Mesenchymal stem cell (in vitro differentiated cells and primary cell): Measurements from ENCODE around the gene S100A4.
A peak's percentile ranks its signal among the peaks of the same experiment; 100 is the strongest.
"Not testable (repeated sequence)": the region's sequence is repeated elsewhere in the genome, so short reads cannot be mapped to it uniquely, and the experiment has no call there.

Source experiments
- DNase-seq: peaks from one replicate; pipeline ENCODE4 v3.0.0-alpha.2; 2013
- H2AFZ ChIP-seq: one replicate; pipeline ENCODE4 v1.6.1; 2013; ENCODE audit warnings: low read depth, mild to moderate bottlenecking, control low read depth, inconsistent platforms, low read length, moderate library complexity
- H2AK5ac ChIP-seq: 2 replicates; pipeline ENCODE4 v1.6.1; 2013; ENCODE audit warnings: low read length, moderate library complexity, mild to moderate bottlenecking, inconsistent platforms; ENCODE audit not compliant: severe bottlenecking
- H2BK120ac ChIP-seq: one replicate; pipeline ENCODE4 v1.6.1; 2013; ENCODE audit warnings: low read depth, mild to moderate bottlenecking, inconsistent platforms, low read length, moderate library complexity
- H2BK12ac ChIP-seq, 2 experiments: one replicate each; pipeline ENCODE4 v1.6.1; 2013; ENCODE audit warnings: inconsistent platforms in 2 of 2, low read length in 2 of 2, mild to moderate bottlenecking in 2 of 2, moderate library complexity in 2 of 2, control low read depth in 1 of 2
- H2BK15ac ChIP-seq: one replicate; pipeline ENCODE4 v1.6.1; 2013; ENCODE audit warnings: mild to moderate bottlenecking, low read depth, inconsistent platforms; ENCODE audit not compliant: poor library complexity, severe bottlenecking
- H2BK5ac ChIP-seq: 2 replicates; pipeline ENCODE4 v1.6.1; 2013; ENCODE audit warnings: low read depth, mild to moderate bottlenecking, low read length, control low read depth, inconsistent platforms; ENCODE audit not compliant: poor library complexity, severe bottlenecking
- H3K14ac ChIP-seq, 2 experiments: one replicate each; pipeline ENCODE4 v1.6.1; 2013; ENCODE audit warnings: inconsistent platforms in 2 of 2, low read length in 2 of 2, control low read depth in 1 of 2, mild to moderate bottlenecking in 1 of 2, moderate library complexity in 1 of 2
- H3K18ac ChIP-seq, 2 experiments: one replicate each; pipeline ENCODE4 v1.6.1; 2013; ENCODE audit warnings: inconsistent platforms in 2 of 2, low read length in 2 of 2, control low read depth in 1 of 2, low read depth in 1 of 2, mild to moderate bottlenecking in 1 of 2
- H3K23ac ChIP-seq, 2 experiments: one replicate each; pipeline ENCODE4 v1.6.1; 2013; ENCODE audit warnings: inconsistent platforms in 2 of 2, low read length in 2 of 2, mild to moderate bottlenecking in 2 of 2, moderate library complexity in 2 of 2, control low read depth in 1 of 2
- H3K27ac ChIP-seq: 2 replicates; pipeline ENCODE4 v1.5.1; 2013; ENCODE audit warnings: mild to moderate bottlenecking, moderate library complexity, low read length, control low read depth, inconsistent platforms; ENCODE audit not compliant: poor library complexity, severe bottlenecking
- H3K27me3 ChIP-seq, 2 experiments: 2 replicates each; pipeline versions ENCODE4 v1.6.1 to v1.7.0; 2013; ENCODE audit warnings: low read length in 2 of 2, mild to moderate bottlenecking in 2 of 2, moderate library complexity in 2 of 2, control low read depth in 1 of 2, inconsistent platforms in 1 of 2; ENCODE audit not compliant: control insufficient read depth in 1 of 2, insufficient read depth in 1 of 2
- H3K36me3 ChIP-seq, 2 experiments: 2 replicates each; pipeline versions ENCODE4 v1.6.1 to v1.7.0; 2013; ENCODE audit warnings: low read length in 2 of 2, control low read depth in 1 of 2, inconsistent platforms in 1 of 2, low read depth in 1 of 2, mild to moderate bottlenecking in 1 of 2; ENCODE audit not compliant: insufficient read depth in 2 of 2, control insufficient read depth in 1 of 2
- H3K4ac ChIP-seq, 2 experiments: one replicate each; pipeline ENCODE4 v1.6.1; 2013; ENCODE audit warnings: inconsistent platforms in 2 of 2, low read length in 2 of 2, mild to moderate bottlenecking in 2 of 2, moderate library complexity in 2 of 2, control low read depth in 1 of 2, low read depth in 1 of 2
- H3K4me1 ChIP-seq: 2 replicates; pipeline ENCODE4 v1.6.1; 2013; ENCODE audit warnings: low read depth, low read length, control low read depth; ENCODE audit not compliant: control insufficient read depth, insufficient read depth
- H3K4me2 ChIP-seq: 2 replicates; pipeline ENCODE4 v1.6.1; 2013; ENCODE audit warnings: low read length, mild to moderate bottlenecking, inconsistent platforms; ENCODE audit not compliant: poor library complexity, severe bottlenecking
- H3K4me3 ChIP-seq, 2 experiments: 2 replicates each; pipeline versions ENCODE4 v1.5.1 to v1.7.0; 2013; ENCODE audit warnings: low read length in 2 of 2, mild to moderate bottlenecking in 2 of 2, control low read depth in 1 of 2, low read depth in 1 of 2; ENCODE audit not compliant: insufficient read depth in 1 of 2
- H3K79me1 ChIP-seq: replicated peaks from 2 replicates; pipeline ENCODE4 v1.6.1; 2013; ENCODE audit warnings: mild to moderate bottlenecking, control low read depth, low read length, inconsistent platforms; ENCODE audit not compliant: poor library complexity, severe bottlenecking
- H3K9ac ChIP-seq: 2 replicates; pipeline ENCODE4 v1.7.0; 2013; ENCODE audit warnings: mild to moderate bottlenecking, low read length, moderate library complexity
- H3K9me3 ChIP-seq: 2 replicates; pipeline ENCODE4 v1.7.0; 2013; ENCODE audit warnings: mild to moderate bottlenecking, low read length; ENCODE audit not compliant: control insufficient read depth
- H4K8ac ChIP-seq: one replicate; pipeline ENCODE4 v1.6.1; 2013; ENCODE audit warnings: inconsistent platforms, mild to moderate bottlenecking, low read length, moderate library complexity
- H4K91ac ChIP-seq: one replicate; pipeline ENCODE4 v1.6.1; 2013; ENCODE audit warnings: mild to moderate bottlenecking, low read length, inconsistent platforms
- WGBS: methylation state at CpG from one replicate; pipeline ENCODE4 v1.1.7; 2013; ENCODE audit warnings: mixed read lengths; 5-methylcytosine and 5-hydroxymethylcytosine counted together

S100A4 gene

GRCh38 chr1:153563483-153563901, 17.9 kb upstream of the S100A4 start:
- no peak overlapping the region for H3K4me2 ChIP-seq
- H3K36me3 ChIP-seq, result peaks cover 0 to 3% of the 10 kb centered on the region in 2 experiments
- H3K14ac ChIP-seq, result no peak overlapping the region
- peak overlapping the region; percentile 20 to 75 for H2BK12ac ChIP-seq
- 74% methylated on average over 6 of the region's 6 CpGs for WGBS
- peak overlapping the region; percentile 22 for H3K9ac ChIP-seq
- DNase-seq, result no peak
- H3K18ac ChIP-seq, result peak overlapping the region in 1 of 2 experiments; percentile 71
- H2AK5ac ChIP-seq, result peak overlapping the region; percentile 40
- no peak overlapping the region for H2BK15ac ChIP-seq
- H3K27ac ChIP-seq, result no peak overlapping the region
- no peaks in the 10 kb centered on the region for H3K27me3 ChIP-seq
- H2BK120ac ChIP-seq, result no peak overlapping the region
- no peak overlapping the region for H2AFZ ChIP-seq
- peak overlapping the region in 1 of 2 experiments; percentile 74 for H3K4ac ChIP-seq
- no peak overlapping the region for H3K4me3 ChIP-seq
- H3K9me3 ChIP-seq, result no peaks in the 10 kb centered on the region
- H3K23ac ChIP-seq, result no peak overlapping the region
- H4K91ac ChIP-seq, result peak overlapping the region; percentile 37
- H4K8ac ChIP-seq, result no peak overlapping the region
- peaks cover 11% of the 10 kb centered on the region for H3K79me1 ChIP-seq
- H3K4me1 ChIP-seq, result peaks cover 45% of the 10 kb centered on the region
- no peak overlapping the region for H2BK5ac ChIP-seq

GRCh38 chr1:153562021-153562420, 16.4 kb upstream of the S100A4 start:
- not testable (repeated sequence) for DNase-seq, H3K23ac ChIP-seq, H2BK15ac ChIP-seq, H3K27ac ChIP-seq, H3K4me3 ChIP-seq, H4K91ac ChIP-seq, H2AFZ ChIP-seq, H4K8ac ChIP-seq, H3K9me3 ChIP-seq, H2BK120ac ChIP-seq, H2BK12ac ChIP-seq, H3K18ac ChIP-seq, H2BK5ac ChIP-seq, H3K36me3 ChIP-seq, H3K9ac ChIP-seq, H3K14ac ChIP-seq, H2AK5ac ChIP-seq, H3K4me2 ChIP-seq, H3K4ac ChIP-seq, H3K27me3 ChIP-seq
- WGBS, result 97% methylated on average over 3 of the region's 3 CpGs
- Histone ChIP-seq H3K79me1 (peaks cover 11% of the 10 kb centered on the region), H3K4me1 (peaks cover 32% of the 10 kb centered on the region)

GRCh38 chr1:153561466-153561985, 15.9 kb upstream of the S100A4 start:
- no peak overlapping the region for H2BK5ac ChIP-seq
- no peak overlapping the region for H3K4ac ChIP-seq
- no peak overlapping the region for H2BK120ac ChIP-seq
- peak overlapping the region in 1 of 2 experiments; percentile 8 for H3K4me3 ChIP-seq
- H3K36me3 ChIP-seq, result peaks cover 0 to 3% of the 10 kb centered on the region in 2 experiments
- no peak overlapping the region for H4K91ac ChIP-seq
- H3K9me3 ChIP-seq, result no peaks in the 10 kb centered on the region
- peak overlapping the region in 1 of 2 experiments; percentile 21 for H2BK12ac ChIP-seq
- no peaks in the 10 kb centered on the region for H3K27me3 ChIP-seq
- peak overlapping the region; percentile 14 for H2AK5ac ChIP-seq
- peaks cover 28% of the 10 kb centered on the region for H3K4me1 ChIP-seq
- H2BK15ac ChIP-seq, result no peak overlapping the region
- no peak overlapping the region for H3K27ac ChIP-seq
- H4K8ac ChIP-seq, result peak overlapping the region; percentile 41
- H3K4me2 ChIP-seq, result no peak overlapping the region
- H3K79me1 ChIP-seq, result peaks cover 11% of the 10 kb centered on the region
- no peak overlapping the region for H3K9ac ChIP-seq
- no peak for DNase-seq
- H3K23ac ChIP-seq, result no peak overlapping the region
- H2AFZ ChIP-seq, result no peak overlapping the region
- peak overlapping the region in 1 of 2 experiments; percentile 19 for H3K14ac ChIP-seq
- WGBS, result 98% methylated on average over 3 of the region's 3 CpGs
- H3K18ac ChIP-seq, result peak overlapping the region in 1 of 2 experiments; percentile 48

- Histone ChIP-seq H2BK5ac (no peak overlapping the region), H3K27ac (no peak overlapping the region), H3K4me3 (no peak overlapping the region), H4K8ac (no peak overlapping the region), H2BK120ac (no peak overlapping the region), H2BK15ac (no peak overlapping the region), H3K23ac (no peak overlapping the region), H3K27me3 (no peaks in the 10 kb centered on the region), H3K4me2 (no peak overlapping the region), H3K9me3 (no peaks in the 10 kb centered on the region), H3K4ac (no peak overlapping the region), H3K36me3 (peaks cover 0 to 3% of the 10 kb centered on the region in 2 experiments), H3K4me1 (peaks cover 24% of the 10 kb centered on the region), H3K9ac (no peak overlapping the region), H4K91ac (no peak overlapping the region), H2AK5ac (peak overlapping the region; percentile 14), H3K18ac (no peak overlapping the region), H3K14ac (no peak overlapping the region), H3K79me1 (peaks cover 11% of the 10 kb centered on the region), H2BK12ac (no peak overlapping the region), H2AFZ (no peak overlapping the region)
- no peak for DNase-seq
- WGBS, result 76% methylated on average over 8 of the region's 10 CpGs
Measured at GRCh38 chr1:153560771-153561465, 15.3 kb upstream of the S100A4 start.
